GM19324 (cell line): ENCODE data around the gene BRINP3.

Experiments used
- ATAC-seq: cut with Tn5 transposase; IDR thresholded peaks from one replicate; pipeline ENCODE4 v1.9.1; 2021; ENCODE audit warnings: mild to moderate bottlenecking, moderate library complexity; ENCODE audit not compliant: unreplicated experiment, low FRiP score

Gene BRINP3

DNA sequence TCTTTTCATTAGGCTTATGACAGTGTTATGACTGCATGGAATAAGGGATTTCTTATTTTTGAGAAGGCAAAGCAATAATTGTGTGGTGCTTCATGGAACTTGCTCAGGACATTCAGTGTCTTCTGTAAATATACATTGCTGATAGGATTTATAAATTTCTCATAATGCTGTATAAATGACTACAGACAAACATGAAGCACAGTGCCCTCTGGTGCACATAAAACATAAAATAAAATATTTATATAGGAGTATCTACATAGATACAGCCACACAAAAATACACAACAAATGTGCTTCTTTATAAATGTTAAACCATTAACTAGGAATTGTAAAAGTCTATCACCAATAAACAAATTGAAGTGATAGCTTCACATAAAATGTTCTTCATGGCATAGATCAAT, 24.1 kb downstream of the BRINP3 start:
- ATAC-seq = no peak

DNA sequence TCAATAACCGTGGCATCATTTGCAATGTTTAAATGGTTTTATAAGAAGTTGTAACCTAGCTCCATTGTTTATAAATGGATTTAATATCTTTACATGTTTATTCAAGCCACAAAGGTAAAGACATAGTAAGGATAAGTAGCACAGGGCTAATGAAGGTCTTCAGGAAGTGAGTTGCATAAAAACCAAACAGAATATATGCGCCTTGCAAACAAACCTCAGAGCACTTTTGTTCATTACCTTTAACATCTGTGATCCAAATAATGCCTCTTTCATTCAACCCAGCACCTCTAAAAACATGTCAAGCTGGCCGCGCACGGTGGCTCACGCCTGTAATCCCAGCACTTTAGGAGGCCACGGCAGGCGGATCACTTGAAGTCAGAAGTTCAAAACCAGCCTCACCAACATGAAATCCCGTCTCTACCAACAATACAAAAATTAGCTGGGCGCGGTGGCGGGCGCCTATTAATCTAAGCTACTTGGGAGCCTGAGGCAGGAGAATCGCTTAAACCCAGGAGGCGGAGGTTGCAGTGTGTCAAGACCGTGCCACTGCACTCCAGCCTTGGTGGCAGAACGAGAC, 25.3 kb downstream of the BRINP3 start:
- ATAC-seq = no peak

DNA sequence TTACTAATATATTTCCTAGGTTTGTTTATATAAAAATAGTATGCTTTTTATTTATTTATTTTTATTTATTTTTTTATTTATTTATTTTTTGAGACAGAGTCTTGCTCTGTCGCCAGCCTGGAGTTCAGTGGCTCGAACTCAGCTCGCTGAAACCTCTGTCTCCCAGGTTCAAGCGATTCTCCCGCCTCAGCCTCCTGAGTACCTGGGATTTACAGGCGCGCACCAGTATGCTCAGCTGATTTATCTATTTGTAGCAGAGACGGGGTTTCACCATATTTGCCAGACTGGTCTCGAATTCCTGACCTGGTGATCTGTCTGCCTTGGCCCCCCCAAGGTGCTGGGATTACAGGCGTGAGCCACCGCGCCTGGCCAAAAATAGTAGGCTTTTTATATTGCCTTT, 33.2 kb downstream of the BRINP3 start:
- ATAC-seq = no peak

DNA sequence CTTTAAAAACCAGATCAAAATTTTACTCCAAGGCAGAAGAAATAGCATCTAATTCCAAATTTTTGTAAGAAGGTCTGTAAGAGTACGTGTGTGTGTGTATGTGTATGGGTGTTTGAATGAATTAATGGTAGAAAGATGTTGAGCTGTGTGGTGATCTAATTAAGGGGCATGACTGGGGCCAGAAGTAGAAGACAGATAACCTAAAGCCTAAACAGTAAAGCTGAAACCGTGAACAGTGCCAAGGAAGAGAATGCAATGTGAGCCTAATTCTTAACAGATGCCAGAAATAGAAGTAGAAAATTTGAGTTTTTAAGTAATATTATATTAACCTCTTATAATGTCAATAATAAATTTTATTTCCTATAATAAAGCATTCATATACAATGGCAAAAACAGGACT, 38.2 kb downstream of the BRINP3 start:
- ATAC-seq = no peak

DNA sequence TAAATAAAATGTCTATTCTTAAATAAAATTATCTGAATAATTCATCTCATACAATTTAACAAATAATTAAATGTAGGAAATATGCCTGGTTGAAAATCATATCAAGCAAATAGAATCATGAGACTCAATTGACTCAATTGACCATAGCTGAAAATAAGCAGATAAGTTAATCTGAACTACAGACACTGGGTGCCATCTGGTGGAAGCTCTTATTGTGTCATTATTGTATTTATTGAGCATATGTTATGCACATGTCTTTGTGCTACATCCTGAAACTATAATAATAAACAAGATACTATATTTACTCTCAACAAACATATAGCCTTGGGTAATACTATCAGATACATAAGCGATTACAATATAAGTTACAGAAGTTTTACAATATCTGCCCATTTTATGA, 41.0 kb downstream of the BRINP3 start:
- ATAC-seq = no peak

DNA sequence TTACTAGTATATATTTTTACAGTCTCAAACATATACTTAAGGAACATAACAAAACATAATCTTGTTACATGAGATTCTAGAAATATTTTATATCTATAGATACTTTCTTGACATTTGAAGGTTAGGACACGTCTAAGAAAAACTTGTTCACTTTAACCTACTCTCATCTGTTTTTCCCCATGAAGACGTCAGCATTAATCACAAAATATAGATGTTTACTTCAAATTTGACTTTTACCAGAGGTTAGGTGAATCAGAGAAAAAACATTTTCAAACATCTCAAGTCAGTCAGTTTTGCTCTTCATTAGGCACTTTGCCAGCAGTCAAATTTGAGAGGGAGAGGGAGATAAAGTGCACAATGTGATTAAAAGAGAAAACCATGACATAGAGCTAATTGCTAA, 47.7 kb downstream of the BRINP3 start:
- no peak for ATAC-seq

DNA sequence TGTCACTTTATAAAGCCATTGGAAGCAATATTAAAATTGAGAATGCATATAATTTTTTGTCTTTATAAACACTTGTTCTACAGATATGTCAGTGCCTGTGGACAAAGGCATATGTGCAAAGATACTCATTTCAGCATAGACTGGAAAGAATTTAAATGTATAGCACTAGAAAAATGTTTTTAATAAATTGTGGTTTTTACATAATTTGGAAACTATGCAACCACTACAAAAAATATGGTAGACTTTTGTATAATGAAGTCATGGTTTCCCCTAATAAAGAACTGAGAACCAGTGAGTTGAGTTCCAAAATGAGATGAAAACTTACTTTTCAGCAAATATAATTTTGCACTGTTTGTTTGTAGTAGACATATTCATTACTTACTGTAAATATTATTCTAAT, 48.5 kb downstream of the BRINP3 start:
- ATAC-seq = no peak

DNA sequence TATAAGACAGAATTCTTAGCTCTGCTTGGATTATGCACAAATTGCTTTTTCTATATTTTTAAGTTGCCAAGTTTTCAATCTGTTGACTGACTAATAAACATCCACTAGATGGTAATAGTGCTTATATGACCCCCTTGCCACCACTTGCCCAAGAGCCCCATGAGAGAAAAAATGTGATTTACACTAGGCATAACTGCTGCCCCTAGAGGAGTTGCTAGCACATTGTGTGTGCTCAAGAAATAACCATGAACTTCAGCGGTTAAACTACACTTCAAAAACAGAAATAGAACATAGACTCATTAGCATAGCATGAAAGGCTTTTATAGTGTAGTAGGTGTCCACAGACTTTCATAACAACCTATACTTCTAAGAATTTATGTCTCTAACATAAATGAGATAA, 61.4 kb downstream of the BRINP3 start:
- no peak for ATAC-seq

DNA sequence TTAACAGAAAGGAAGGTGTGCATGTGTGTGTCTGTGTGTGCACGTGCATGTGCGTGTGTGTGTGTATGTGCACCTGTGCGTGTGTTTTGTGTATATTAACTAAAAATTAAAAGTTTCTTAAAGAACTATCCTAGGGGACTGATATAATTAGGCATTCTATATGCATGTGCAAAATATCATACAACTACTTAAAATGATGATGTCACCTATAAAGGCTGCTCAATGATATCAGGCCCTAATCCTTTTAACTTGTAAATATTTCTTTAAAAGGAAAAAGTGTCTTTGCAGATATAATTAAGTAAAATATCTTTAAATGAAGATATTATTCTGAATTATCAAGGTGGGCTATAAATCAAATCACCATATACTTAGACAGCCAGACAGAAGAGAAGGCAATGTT, 64.5 kb downstream of the BRINP3 start:
- no peak for ATAC-seq

DNA sequence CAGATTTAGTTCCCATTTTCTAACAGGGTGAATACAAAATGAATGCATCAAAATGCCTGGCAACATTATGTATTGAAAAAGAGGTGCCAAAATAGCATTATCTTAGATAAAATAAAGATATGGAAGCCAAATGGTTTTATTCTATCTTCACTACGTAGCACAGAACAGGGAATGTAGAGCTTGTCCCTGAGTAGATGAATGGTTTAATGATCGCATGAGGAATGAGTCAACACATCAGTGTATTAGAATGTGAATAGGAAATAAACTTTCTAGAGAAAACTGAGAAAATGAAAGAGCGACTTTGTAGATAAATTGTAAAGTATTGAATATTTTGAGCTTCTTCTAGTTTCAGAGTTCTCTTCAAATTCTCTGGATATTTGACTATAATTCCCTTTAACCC, 74.3 kb downstream of the BRINP3 start:
- no peak for ATAC-seq

DNA sequence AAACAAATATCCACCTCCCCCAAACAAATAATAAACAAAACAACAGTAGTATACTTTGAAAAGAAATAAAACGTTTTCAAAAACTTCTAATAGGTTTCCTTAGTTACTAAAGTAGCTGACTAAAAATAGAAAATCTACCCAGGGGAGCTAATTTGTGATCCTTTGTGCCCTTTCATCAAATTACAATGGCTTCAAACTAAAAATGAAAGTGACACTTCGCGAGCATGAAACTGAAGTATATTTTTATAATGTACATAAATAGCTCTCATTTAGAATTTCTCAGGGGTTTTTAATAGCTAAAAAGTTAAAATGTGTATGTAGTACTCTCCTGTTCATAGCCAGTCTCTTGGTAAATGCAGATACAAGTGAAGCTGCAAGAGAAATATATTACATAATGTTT, 78.4 kb downstream of the BRINP3 start:
- ATAC-seq = no peak

DNA sequence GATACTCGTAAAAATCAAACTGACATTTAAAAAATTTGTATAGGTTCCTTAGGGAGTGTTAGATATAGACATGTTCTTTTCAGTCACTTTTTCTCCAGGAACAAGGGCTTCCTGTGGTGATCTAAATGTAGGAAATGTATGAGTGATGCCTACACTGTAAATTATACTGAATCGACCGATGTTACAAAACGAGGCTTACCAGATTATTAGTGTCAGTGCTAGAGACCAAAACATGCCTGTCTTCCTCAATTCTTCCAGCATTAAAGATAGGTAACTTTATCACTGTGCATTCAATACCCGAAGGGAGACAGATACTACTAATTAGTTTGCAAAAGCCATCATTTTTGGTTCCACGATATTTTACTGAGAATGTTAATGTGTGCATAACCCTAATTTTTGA, 86.1 kb downstream of the BRINP3 start:
- ATAC-seq = no peak

DNA sequence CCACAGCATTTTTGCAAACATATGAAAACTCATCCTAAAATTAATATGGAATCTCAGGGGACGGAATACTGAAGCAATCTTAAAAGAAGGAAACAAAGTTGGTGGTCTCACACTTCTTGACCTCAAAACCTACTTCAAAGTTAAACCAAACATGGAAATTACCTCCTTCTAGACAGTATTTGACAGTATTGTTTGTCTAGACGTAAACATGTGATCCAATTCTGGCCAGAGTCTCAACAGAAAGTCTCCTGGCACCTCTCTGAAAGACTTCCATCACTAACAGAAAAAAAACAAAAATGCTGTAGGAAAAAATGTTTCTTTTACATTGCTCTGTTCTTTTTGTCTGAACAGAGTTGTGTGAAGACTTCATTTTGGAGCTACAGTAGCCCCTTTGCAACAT, 99.7 kb downstream of the BRINP3 start:
- ATAC-seq = no peak

DNA sequence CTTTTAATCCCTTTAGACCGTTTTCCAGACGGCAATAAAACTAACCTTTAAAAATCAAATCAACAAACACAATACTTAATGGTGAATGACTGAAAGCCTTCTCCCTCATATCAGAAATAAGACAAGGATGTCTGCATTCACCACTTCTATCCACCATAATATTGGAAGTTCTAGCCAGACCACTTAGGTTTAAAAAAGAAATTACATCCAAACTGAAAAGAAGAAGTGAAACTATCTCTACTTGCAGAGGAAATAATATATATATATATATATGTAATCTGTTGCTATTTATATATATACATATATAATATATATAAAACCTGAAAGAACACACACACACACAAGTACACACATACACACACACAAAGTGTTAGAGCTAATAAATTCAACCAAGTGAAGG, 100.4 kb downstream of the BRINP3 start:
- ATAC-seq = no peak

DNA sequence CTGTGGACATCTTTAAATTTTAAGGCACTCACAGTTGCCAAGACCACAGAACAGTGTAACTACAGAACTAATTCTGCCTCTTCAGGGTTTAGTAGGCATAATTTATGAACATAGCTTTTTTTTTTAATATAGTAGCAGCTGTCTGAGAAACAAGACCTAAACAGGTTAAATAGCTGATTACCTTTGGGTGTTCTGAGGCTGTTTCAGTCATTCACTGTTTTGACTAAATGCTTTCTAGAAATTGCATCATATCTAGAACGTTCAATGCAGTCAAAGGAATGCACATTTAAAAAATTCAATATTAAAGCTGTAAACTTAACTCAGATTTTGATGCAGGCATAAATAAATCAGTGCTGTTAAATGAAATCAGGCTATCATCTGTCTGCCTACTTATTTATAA, 101.6 kb downstream of the BRINP3 start:
- no peak for ATAC-seq

DNA sequence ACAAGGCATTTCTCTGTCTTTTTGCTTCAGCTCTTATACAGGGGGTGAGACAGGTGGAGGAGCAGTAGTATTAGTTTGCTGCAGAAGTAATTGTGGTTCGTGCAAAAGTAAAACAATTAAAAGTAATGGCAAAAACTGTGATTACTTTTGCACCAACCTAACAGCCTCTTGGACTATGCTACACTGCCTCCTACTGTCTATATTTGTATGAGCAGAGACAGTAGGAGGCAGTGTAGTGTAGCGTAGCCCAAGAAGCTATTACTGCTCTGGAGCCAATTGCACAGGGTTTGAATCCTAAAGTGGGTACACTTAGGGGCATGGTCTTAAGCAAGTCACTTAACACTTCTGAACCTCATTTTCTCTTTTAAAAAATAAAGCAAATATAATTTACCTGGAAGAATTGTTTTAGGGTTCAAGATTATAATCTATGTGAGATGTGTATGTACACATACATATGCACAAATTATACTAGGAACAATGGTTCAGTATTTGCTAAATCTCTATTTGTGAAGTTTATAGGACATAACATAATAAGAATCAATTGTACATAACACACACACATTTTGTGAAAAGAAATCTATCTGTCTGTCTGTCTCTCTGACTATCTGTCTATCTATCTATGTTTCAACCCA, 103.8 kb downstream of the BRINP3 start:
- ATAC-seq = peak; percentile 53

DNA sequence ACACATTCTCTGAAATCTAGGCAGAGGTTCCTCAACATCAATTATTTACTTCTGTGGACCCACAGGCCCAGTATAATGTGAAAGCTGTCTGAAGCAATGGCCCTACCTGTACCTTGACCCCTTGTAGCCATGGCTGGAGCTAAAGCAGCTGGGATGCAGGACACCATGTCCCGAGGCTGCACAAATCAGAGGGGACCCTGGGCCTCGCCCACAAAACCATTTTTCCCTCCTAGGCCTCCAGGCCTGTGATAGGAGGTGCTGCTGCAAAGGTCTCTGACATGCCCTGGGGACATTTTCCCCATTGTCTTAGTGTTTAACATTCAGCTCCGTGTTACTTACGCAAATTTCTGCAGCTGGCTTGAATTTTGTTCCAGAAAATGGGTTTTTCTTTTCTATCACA, 110.5 kb downstream of the BRINP3 start:
- ATAC-seq = no peak

DNA sequence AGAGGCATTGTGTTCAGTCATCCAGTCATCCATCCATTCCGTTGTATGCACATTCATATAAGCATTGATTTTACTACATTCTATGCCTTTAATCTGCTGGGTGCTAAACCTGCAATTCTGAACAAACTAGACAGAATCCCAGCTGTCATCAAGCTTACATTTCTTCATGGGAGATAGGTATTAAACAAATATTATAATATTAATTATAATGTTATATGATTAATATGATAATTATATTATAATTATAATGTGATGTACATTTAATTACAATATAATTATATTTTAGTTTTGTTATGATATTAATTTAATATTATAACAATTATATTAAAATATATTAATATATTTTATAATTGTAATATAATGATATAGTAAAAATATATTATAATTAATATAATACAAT, 112.4 kb downstream of the BRINP3 start:
- ATAC-seq = no peak

DNA sequence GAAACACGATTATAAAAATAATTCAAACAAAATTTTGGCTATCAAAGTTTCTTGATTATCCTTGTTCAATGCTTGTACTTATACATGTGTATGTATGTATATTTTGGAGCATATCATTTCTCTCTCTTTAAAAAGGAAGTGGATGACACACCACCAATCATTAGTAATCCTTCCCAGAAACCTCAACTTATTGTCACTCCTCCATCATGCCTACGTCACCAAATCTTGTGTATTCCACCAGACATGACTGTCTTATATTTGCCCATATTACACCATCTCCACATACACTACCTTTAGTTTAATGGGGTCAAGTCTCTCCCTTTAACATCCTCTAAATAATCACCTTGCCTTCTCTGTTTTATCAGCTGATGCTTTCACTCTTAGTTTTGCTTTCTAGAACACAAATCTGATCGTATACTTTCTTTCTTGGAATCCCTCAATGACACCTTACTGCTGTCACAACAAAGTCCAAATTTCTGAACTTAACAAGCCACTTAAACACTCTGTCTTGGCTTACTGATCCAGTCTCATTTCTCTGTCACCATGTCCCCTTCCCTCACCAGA, 124.0 kb downstream of the BRINP3 start:
- ATAC-seq = no peak

DNA sequence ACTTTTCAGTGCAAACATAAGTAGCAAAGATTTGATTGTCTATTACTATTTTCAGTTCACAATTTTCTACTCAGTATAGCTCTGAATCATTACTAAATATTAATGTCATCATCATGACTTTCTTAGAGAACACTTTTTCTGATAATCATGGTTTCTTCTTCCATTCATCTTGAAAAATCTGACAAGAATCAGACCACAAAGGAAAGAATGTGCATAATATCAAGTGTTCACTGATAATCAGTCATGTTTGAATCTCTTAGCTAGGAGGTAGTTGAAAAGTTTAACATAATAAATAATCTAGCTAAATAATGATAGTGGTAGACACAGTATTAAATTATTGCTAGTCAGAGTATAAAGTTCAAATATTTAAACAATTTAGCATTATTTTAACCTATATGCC, 133.2 kb downstream of the BRINP3 start:
- ATAC-seq = no peak

DNA sequence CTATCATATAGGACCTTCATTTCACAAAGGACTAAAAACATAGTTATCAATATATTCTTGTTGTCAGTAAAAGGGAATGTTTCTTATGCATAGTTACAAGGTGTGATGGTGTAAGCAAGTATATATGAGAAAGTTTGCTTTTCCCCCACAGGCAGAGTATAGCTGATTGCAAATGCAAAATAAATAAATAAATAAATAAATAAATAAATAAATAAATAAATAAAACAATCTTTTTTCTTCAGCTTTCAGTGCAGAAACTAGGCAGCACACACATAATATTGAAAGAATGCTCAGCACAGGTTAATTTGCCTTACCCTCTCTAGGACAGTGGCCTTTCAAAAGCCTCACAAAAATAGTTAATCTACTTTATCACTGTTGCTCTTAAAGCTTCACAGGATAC, 138.8 kb downstream of the BRINP3 start:
- ATAC-seq = no peak

DNA sequence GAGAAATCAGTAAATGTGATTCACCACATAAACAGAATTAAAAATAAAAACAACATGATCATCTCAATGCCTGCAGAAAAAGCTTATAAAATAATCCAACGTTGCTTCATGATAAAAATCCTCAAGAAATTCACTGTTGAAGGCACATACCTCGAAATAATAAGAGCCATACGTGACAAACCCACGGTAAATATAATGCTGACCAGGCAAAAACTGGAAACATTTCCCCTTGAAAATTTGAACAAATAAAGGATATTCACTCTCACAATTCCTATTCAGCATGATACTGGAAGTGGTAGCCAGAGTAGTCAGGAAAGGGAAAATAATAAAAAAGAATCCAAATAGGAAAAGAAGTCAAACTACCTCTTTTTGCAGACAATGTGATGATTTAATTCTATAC, 148.8 kb downstream of the BRINP3 start:
- ATAC-seq = no peak

DNA sequence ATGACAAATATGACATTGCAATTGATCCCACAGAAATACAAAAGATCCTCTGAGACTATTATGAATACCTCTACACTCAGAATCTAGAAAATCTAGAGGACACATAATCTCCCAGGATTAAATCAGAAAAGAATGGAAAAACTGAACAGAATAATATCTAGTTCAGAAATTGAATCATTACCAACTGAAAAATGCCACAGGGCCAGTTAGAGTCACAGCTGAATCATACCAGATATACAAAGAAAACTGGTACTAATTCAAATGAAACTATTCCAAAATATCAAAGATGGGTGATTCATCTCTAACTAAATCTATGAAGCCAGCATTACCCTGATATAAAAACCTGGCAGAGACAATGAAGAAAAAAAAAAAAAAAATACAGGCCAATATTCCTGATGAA, 149.3 kb downstream of the BRINP3 start:
- ATAC-seq = no peak
